Measurements from ENCODE around the gene RASGRF1.
"Not testable (repeated sequence)": the region's sequence is repeated elsewhere in the genome, so short reads cannot be mapped to it uniquely, and the experiment has no call there.

RASGRF1 gene

GRCh38 chr15:78932258-78932808 is 158.2 kb downstream of the RASGRF1 start:
- DNase-seq (ENCODE audit: low read depth in 2 of 2, low spot score in 1 of 2) = no peak

GRCh38 chr15:78931439-78932257 is 158.9 kb downstream of the RASGRF1 start:
- DNase-seq (ENCODE audit: low read depth in 2 of 2, low spot score in 1 of 2) = no peak

- no peak for DNase-seq (ENCODE audit: low read depth in 2 of 2, low spot score in 1 of 2)
Observed at GRCh38 chr15:78930577-78931388, 159.8 kb downstream of the RASGRF1 start.

GRCh38 chr15:78929536-78930264 is 160.9 kb downstream of the RASGRF1 start:
- DNase-seq (ENCODE audit: low read depth in 2 of 2, low spot score in 1 of 2) = no peak

- no peak for DNase-seq (ENCODE audit: low read depth in 2 of 2, low spot score in 1 of 2)
Observed at GRCh38 chr15:78928616-78929093, 161.9 kb downstream of the RASGRF1 start.

GRCh38 chr15:78928176-78928575 is 162.4 kb downstream of the RASGRF1 start:
- DNase-seq (ENCODE audit: low read depth in 2 of 2, low spot score in 1 of 2) = not testable (repeated sequence)

GRCh38 chr15:78927077-78927790 is 163.3 kb downstream of the RASGRF1 start:
- DNase-seq (ENCODE audit: low read depth in 2 of 2, low spot score in 1 of 2) = no peak

GRCh38 chr15:78925956-78926743 is 164.4 kb downstream of the RASGRF1 start:
- DNase-seq (ENCODE audit: low read depth in 2 of 2, low spot score in 1 of 2) = no peak

- DNase-seq (ENCODE audit: low read depth in 2 of 2, low spot score in 1 of 2) = no peak
Observed at GRCh38 chr15:78925076-78925624, 165.4 kb downstream of the RASGRF1 start.

GRCh38 chr15:78923480-78924360 is 166.9 kb downstream of the RASGRF1 start:
- no peak for DNase-seq (ENCODE audit: low read depth in 2 of 2, low spot score in 1 of 2)

- no peak for DNase-seq (ENCODE audit: low read depth in 2 of 2, low spot score in 1 of 2)
Observed at GRCh38 chr15:78923015-78923414, 167.6 kb downstream of the RASGRF1 start.

GRCh38 chr15:78922527-78922926 is 168.1 kb downstream of the RASGRF1 start:
- no peak for DNase-seq (ENCODE audit: low read depth in 2 of 2, low spot score in 1 of 2)

GRCh38 chr15:78921940-78922339 is 168.6 kb downstream of the RASGRF1 start:
- DNase-seq (ENCODE audit: low read depth in 2 of 2, low spot score in 1 of 2) = no peak

- DNase-seq (ENCODE audit: low read depth in 2 of 2, low spot score in 1 of 2) = no peak
Observed at GRCh38 chr15:78921517-78921916, 169.1 kb downstream of the RASGRF1 start.

GRCh38 chr15:78917888-78918287 is 172.7 kb downstream of the RASGRF1 start:
- no peak for DNase-seq (ENCODE audit: low read depth in 2 of 2, low spot score in 1 of 2)

GRCh38 chr15:78916088-78916487 is 174.5 kb downstream of the RASGRF1 start:
- no peak for DNase-seq (ENCODE audit: low read depth in 2 of 2, low spot score in 1 of 2)

GRCh38 chr15:78915341-78916087 is 175.1 kb downstream of the RASGRF1 start:
- no peak for DNase-seq (ENCODE audit: low read depth in 2 of 2, low spot score in 1 of 2)

Measured in stimulated activated CD8-positive, alpha-beta memory T cell treated with anti-CD3 and anti-CD28 coated beads, Interleukin-4, amount 100 ng/mL, for 4 hours (primary cell).